Ascending aorta (tissue), 2 donors: ENCODE results near the gene C1orf232. TPM values are rescaled to one million over a fixed set of nuclear protein-coding genes. Genes with fewer than 3 reads are reported as not detected.
A peak's percentile ranks its signal among the peaks of the same experiment; 100 is the strongest.

Experiments
- DNase-seq, 2 donors: peaks; one replicate each; pipeline ENCODE4 v3.0.0-alpha.2; 2019; ENCODE audit warnings: low spot score in 2 of 2
- H3K27ac ChIP-seq, 2 donors: fragments of 200-600 bp; sonication (generic); one replicate each; pipeline ENCODE4 v1.5.1; 2016 to 2017; ENCODE audit warnings: mild to moderate bottlenecking in 1 of 2
- H3K27me3 ChIP-seq: fragments of 200-600 bp; sonication (generic); one replicate; pipeline ENCODE4 v1.5.1; 2017
- H3K36me3 ChIP-seq, 2 donors: fragments of 200-600 bp; sonication (generic); one replicate each; pipeline ENCODE4 v1.5.1; 2016
- H3K4me1 ChIP-seq, 2 donors: fragments of 200-600 bp; sonication (generic); one replicate each; pipeline ENCODE4 v1.5.1; 2016 to 2017; ENCODE audit warnings: mild to moderate bottlenecking in 1 of 2
- H3K4me3 ChIP-seq, 2 donors: fragments of 200-600 bp; sonication (generic); one replicate each; pipeline ENCODE4 v1.5.1; 2016 to 2017; ENCODE audit warnings: mild to moderate bottlenecking in 1 of 2
- H3K9me3 ChIP-seq, 2 donors: fragments of 200-600 bp; sonication (generic); one replicate each; pipeline ENCODE4 v1.5.1; 2016
- CTCF ChIP-seq, 3 experiments: fragments of 200-600 bp in 2 of 3; fragments of 450-650 bp in 1 of 3; sonication (generic) in 2 of 3; IDR thresholded peaks; one replicate each; pipeline ENCODE4 v1.5.1; 2016 to 2019; ENCODE audit warnings: antibody characterized with exemption in 3 of 3, mild to moderate bottlenecking in 1 of 3, moderate library complexity in 1 of 3
- intact Hi-C: fragments of 100-400 bp; cut with DNase I; formaldehyde crosslinking; loops from one replicate; pipeline ENCODE4 v1.15.1; 2023
- total RNA-seq: library from RNA; depleted of rRNA; stranded (reverse); fragments of >200 nt; gene quantifications from one replicate; pipeline ENCODE4 v1.1.0, GENCODE V29; 2016

C1orf232 gene
- total RNA-seq, 1 donor from 2014 or later, result not detected

- H3K27ac ChIP-seq, result no peak overlapping the region
- H3K9me3 ChIP-seq, result no peaks in the 10 kb centered on the region
- intact Hi-C loops, result loop anchor here (5.0 to 10.0 kb wide), 3 partner anchors 125 to 1520 kb away; partner anchors contain the start of genes DHDDS and SRRM1
- H3K4me1 ChIP-seq, result peaks cover 6 to 8% of the 10 kb centered on the region in 2 donors
- H3K4me3 ChIP-seq, result peak overlapping the region; percentile 59 to 76
- no peak for TF ChIP-seq CTCF (IDR thresholded peaks at IDR 0.05)
- H3K36me3 ChIP-seq, result no peaks in the 10 kb centered on the region
- no peak for DNase-seq
- no peaks in the 10 kb centered on the region for H3K27me3 ChIP-seq
Measured at GRCh38 chr1:26162220-26162709, 6.5 kb downstream of the C1orf232 start.

- peak in 1 of 2 donors; percentile 77 for DNase-seq
- H3K27me3 ChIP-seq, result no peaks in the 10 kb centered on the region
- TF ChIP-seq CTCF (IDR thresholded peaks at IDR 0.05), result peak in 1 of 3 experiments; percentile 20
- peak overlapping the region; percentile 59 to 76 for H3K4me3 ChIP-seq
- intact Hi-C loops, result loop anchor here (5.0 to 10.0 kb wide), 3 partner anchors 124 to 1519 kb away; partner anchors contain the start of genes DHDDS and SRRM1
- H3K9me3 ChIP-seq, result no peaks in the 10 kb centered on the region
- H3K4me1 ChIP-seq, result peaks cover 6 to 8% of the 10 kb centered on the region in 2 donors
- H3K27ac ChIP-seq, result peak overlapping the region in 1 of 2 donors; percentile 2
- no peaks in the 10 kb centered on the region for H3K36me3 ChIP-seq
Measured at GRCh38 chr1:26161415-26162219, 7.1 kb downstream of the C1orf232 start.

GRCh38 chr1:26160527-26161414 lies 8.0 kb downstream of the C1orf232 start:
- DNase-seq, result no peak

GRCh38 chr1:26159743-26160039 lies 9.1 kb downstream of the C1orf232 start:
- Histone ChIP-seq H3K4me3 (peak overlapping the region in 1 of 2 donors; percentile 32), H3K36me3 (no peaks in the 10 kb centered on the region), H3K27ac (no peak overlapping the region), H3K27me3 (no peaks in the 10 kb centered on the region), H3K4me1 (peaks cover 6 to 8% of the 10 kb centered on the region in 2 donors), H3K9me3 (no peaks in the 10 kb centered on the region)
- intact Hi-C loops, result loop anchor here (5.0 to 10.0 kb wide), 3 partner anchors 122 to 1517 kb away; partner anchors contain the start of genes DHDDS and SRRM1
- TF ChIP-seq CTCF (IDR thresholded peaks at IDR 0.05), result no peak
- no peak for DNase-seq

More at GRCh38 chr1:26160527-26161414, 8.0 kb downstream of the C1orf232 start:
- intact Hi-C loops, result loop anchor here (5.0 to 10.0 kb wide), 3 partner anchors 123 to 1518 kb away; partner anchors contain the start of genes DHDDS and SRRM1
- peak overlapping the region in 1 of 2 donors; percentile 7 for H3K27ac ChIP-seq
- TF ChIP-seq CTCF (IDR thresholded peaks at IDR 0.05), result no peak
- H3K4me1 ChIP-seq, result peaks cover 6 to 8% of the 10 kb centered on the region in 2 donors
- H3K4me3 ChIP-seq, result peak overlapping the region; percentile 59 to 76
- no peaks in the 10 kb centered on the region for H3K36me3 ChIP-seq
- H3K9me3 ChIP-seq, result no peaks in the 10 kb centered on the region
- H3K27me3 ChIP-seq, result no peaks in the 10 kb centered on the region
